Astrocyte (in vitro differentiated cells and primary cell): ENCODE measurements around the gene MS4A6E.

Experiments
- CTCF ChIP-seq: IDR thresholded peaks from 2 replicates; pipeline ENCODE4 v1.5.1; 2011; ENCODE audit warnings: low read depth, mild to moderate bottlenecking, inconsistent platforms, low read length, moderate library complexity; ENCODE audit not compliant: insufficient read depth
- EZH2 ChIP-seq: IDR thresholded peaks from 2 replicates; pipeline ENCODE4 v1.6.1; 2012; ENCODE audit warnings: mild to moderate bottlenecking, low read length, inconsistent platforms; ENCODE audit not compliant: insufficient read depth

- TF ChIP-seq CTCF (no peak), EZH2 (no peak)
Measured at GRCh38 chr11:60370811-60371298, 43.8 kb downstream of the MS4A6E start.
